KMS-11 (cell line): Measurements from ENCODE around the gene RBM18.

Source experiments
- H2AFZ ChIP-seq: fragments of 200-600 bp; sonication (generic); 2 replicates; pipeline ENCODE4 v1.6.1; 2016; ENCODE audit warnings: antibody characterized with exemption, mixed run types, low read depth
- H3K27ac ChIP-seq: fragments of 200-600 bp; sonication (generic); 2 replicates; pipeline ENCODE4 v1.6.1; 2016; ENCODE audit warnings: mild to moderate bottlenecking, mixed run types
- H3K27me3 ChIP-seq: fragments of 200-600 bp; sonication (generic); 2 replicates; pipeline ENCODE4 v1.6.1; 2017; ENCODE audit warnings: mild to moderate bottlenecking, low read depth, mixed run types, moderate library complexity; ENCODE audit not compliant: insufficient read depth
- H3K36me3 ChIP-seq: fragments of 200-600 bp; sonication (generic); 2 replicates; pipeline ENCODE4 v1.6.1; 2017; ENCODE audit warnings: mild to moderate bottlenecking, mixed run types; ENCODE audit not compliant: insufficient read depth
- H3K4me1 ChIP-seq: fragments of 200-600 bp; sonication (generic); 2 replicates; pipeline ENCODE4 v1.6.1; 2016; ENCODE audit warnings: mild to moderate bottlenecking, low read depth, mixed run types; ENCODE audit not compliant: poor library complexity, severe bottlenecking
- H3K4me2 ChIP-seq: fragments of 200-600 bp; sonication (generic); 2 replicates; pipeline ENCODE4 v1.7.0; 2016; ENCODE audit warnings: mild to moderate bottlenecking, mixed run types
- H3K4me3 ChIP-seq: fragments of 200-600 bp; sonication (generic); IDR thresholded peaks from 2 replicates; pipeline ENCODE4 v1.6.1; 2017; ENCODE audit warnings: low read depth, low read length, mixed read lengths; ENCODE audit not compliant: insufficient read depth
- H3K79me2 ChIP-seq: fragments of 200-600 bp; sonication (generic); 2 replicates; pipeline ENCODE4 v1.6.1; 2016; ENCODE audit warnings: low read depth, mixed run types; ENCODE audit not compliant: insufficient read depth
- H3K9ac ChIP-seq: fragments of 200-600 bp; sonication (generic); 2 replicates; pipeline ENCODE4 v1.6.1; 2016; ENCODE audit warnings: mild to moderate bottlenecking, mixed run types
- H4K20me1 ChIP-seq: fragments of 200-600 bp; sonication (generic); 2 replicates; pipeline ENCODE4 v1.6.1; 2016; ENCODE audit warnings: mild to moderate bottlenecking, mixed run types; ENCODE audit not compliant: insufficient read depth
- TF ChIP-seq, protein P1 (sequence below): fragments of 200-600 bp; sonication (generic); conservative IDR thresholded peaks from 2 replicates; pipeline ENCODE4 v1.6.1; 2017; ENCODE audit warnings: low read depth, mild to moderate bottlenecking, antibody characterized with exemption, low read length, moderate library complexity, mixed read lengths

Gene RBM18

DNA sequence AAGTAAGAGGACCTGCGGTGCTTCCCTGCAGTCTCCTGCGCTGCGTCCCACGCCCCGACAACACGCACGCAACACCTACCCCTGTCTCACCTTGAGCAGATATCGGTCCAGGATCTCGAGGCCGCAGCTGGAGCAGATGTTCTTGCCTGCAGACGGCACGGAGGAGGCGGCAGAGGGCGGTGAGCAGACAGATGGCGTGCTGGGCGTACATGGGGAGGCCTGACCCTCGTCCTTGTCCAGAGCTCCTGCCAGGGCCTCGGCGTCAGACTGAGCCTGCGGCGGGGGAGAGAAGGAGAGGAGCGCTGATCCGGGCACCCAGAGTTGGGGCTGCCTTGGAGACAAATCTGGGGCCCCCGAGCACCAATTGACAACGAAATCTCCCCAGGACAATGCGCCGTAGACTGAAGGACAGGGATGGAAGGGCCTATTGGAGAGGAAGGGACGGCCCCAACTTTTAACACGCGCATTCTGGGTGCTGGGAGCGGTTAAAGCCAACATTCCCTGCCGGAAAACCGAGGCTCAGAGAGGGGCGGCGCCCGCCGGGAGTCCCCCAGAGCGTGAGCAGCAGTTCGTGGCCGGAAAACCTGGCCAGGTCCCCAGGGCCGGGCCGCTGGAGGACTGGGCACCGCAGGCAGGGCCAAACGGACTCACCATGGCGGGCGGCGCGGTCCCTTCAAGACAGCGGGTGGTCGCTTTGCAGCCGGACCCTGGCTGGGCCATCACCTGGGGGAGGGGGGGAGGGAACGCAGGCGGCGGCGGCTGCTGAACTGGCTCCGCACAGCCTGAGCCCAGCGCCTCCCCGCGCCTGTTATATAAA is 37.7 kb downstream of the RBM18 start:
- TF ChIP-seq, protein P1, sequence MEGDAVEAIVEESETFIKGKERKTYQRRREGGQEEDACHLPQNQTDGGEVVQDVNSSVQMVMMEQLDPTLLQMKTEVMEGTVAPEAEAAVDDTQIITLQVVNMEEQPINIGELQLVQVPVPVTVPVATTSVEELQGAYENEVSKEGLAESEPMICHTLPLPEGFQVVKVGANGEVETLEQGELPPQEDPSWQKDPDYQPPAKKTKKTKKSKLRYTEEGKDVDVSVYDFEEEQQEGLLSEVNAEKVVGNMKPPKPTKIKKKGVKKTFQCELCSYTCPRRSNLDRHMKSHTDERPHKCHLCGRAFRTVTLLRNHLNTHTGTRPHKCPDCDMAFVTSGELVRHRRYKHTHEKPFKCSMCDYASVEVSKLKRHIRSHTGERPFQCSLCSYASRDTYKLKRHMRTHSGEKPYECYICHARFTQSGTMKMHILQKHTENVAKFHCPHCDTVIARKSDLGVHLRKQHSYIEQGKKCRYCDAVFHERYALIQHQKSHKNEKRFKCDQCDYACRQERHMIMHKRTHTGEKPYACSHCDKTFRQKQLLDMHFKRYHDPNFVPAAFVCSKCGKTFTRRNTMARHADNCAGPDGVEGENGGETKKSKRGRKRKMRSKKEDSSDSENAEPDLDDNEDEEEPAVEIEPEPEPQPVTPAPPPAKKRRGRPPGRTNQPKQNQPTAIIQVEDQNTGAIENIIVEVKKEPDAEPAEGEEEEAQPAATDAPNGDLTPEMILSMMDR, result no peak
- Histone ChIP-seq H3K36me3 (no peaks in the 10 kb centered on the region), H2AFZ (no peak overlapping the region), H3K27ac (no peak overlapping the region), H3K79me2 (no peaks in the 10 kb centered on the region), H3K27me3 (no peaks in the 10 kb centered on the region), H4K20me1 (no peaks in the 10 kb centered on the region), H3K9ac (no peak overlapping the region), H3K4me3 (no peak overlapping the region), H3K4me1 (no peaks in the 10 kb centered on the region), H3K4me2 (no peak overlapping the region)

DNA sequence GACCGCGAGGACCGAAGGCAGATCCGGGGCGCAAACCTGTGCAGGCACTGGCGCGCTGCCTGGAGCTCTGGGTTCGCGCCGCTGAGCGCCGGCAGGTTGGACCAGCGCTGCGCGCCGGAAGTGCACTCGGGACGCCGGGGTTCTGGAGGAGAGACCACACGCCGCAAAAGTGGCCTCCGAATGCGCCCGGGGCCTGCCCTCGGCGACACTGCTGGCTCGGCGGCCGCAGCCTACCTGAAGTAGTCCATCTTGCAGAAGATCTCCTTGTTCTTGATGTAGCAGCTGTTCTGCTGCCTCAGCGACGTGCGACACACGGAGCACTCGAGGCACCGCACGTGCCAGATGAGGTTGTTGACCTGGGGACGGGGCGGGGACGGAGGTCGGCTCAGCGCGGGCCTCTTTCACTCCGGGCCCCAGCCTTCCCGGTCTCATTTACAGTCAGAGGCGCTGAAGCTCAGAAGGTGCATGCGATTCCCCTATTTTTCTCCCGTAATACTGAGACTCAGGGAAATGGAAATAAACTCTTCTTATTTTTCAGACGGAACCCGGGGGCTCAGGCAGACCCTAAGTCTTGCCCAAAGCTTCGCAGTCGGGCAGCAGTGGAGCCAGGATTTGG is 38.4 kb downstream of the RBM18 start:
- Histone ChIP-seq H3K9ac (no peak overlapping the region), H3K4me2 (no peak overlapping the region), H3K27me3 (no peaks in the 10 kb centered on the region), H3K4me1 (no peaks in the 10 kb centered on the region), H3K27ac (no peak overlapping the region), H3K4me3 (no peak overlapping the region), H4K20me1 (no peaks in the 10 kb centered on the region), H2AFZ (no peak overlapping the region), H3K79me2 (no peaks in the 10 kb centered on the region), H3K36me3 (no peaks in the 10 kb centered on the region)
- TF ChIP-seq, protein P1, result no peak

DNA sequence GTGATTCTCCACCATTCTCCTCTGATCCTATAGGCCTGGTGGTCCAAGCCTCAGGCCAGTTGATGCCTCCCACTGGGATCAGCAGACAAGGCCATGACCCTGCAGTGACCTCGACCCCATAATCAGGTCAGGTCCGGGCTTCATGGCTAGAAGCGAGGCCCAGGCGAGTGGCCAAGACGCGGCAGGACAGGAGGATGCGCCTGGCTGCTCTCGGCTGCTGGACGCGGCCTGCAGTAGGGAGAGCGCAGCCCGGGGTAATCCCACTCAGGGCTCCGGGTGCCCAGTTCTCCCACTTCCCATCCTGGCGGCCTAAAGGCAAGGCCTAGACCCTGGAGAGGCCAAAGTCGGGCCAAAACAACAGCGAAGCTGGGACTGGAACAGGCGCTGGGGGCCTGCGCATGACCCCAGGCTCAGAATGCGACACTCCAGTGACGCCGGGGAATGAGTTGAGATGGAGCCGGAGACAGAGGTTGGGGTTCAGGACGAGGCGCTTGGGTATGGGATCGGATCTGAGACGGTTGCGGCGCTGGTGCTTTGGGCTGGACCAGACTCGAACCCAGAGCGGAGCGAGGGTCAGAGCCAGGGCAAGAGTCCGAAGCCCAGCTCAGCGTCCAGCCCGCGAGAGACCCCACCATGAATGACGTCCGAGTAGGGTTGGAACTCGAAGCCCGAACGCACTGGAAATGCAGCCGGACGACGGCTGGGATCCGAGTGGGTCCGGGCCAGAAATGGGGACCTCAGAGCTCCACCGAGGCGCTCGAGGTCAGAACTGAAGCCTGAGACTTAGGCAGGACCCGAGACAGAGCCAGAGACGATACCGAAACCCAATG is 39.1 kb downstream of the RBM18 start:
- Histone ChIP-seq H3K27ac (no peak overlapping the region), H3K4me3 (no peak overlapping the region), H2AFZ (no peak overlapping the region), H3K9ac (no peak overlapping the region), H3K27me3 (no peaks in the 10 kb centered on the region), H3K4me2 (no peak overlapping the region), H3K36me3 (no peaks in the 10 kb centered on the region), H4K20me1 (no peaks in the 10 kb centered on the region), H3K4me1 (no peaks in the 10 kb centered on the region), H3K79me2 (no peaks in the 10 kb centered on the region)
- TF ChIP-seq, protein P1, result no peak

GRCh38 chr9:122223435-122223834 is 41.2 kb downstream of the RBM18 start:
- Histone ChIP-seq H3K36me3 (no peaks in the 10 kb centered on the region), H3K79me2 (no peaks in the 10 kb centered on the region), H3K27me3 (no peaks in the 10 kb centered on the region), H3K9ac (no peak overlapping the region), H3K4me1 (no peaks in the 10 kb centered on the region), H4K20me1 (no peaks in the 10 kb centered on the region), H2AFZ (no peak overlapping the region), H3K27ac (no peak overlapping the region), H3K4me2 (no peak overlapping the region), H3K4me3 (no peak overlapping the region)
- TF ChIP-seq, protein P1, result no peak
